HepG2 (cell line): ENCODE measurements around the gene PDE8B. TPM values are rescaled to one million over a fixed set of nuclear protein-coding genes. Genes with fewer than 3 reads are reported as not detected.

Source experiments
- ATAC-seq: fragments of 200-7000 bp; cut with Tn5 transposase; 3 replicates; pipeline ENCODE4 v1.9.1; 2020; ENCODE audit warnings: mild to moderate bottlenecking, moderate library complexity
- BruUV-seq: library from RNA; stranded (reverse); fragments of 400-500 nt; replicated peaks from 2 replicates; lab custom pipeline; 2021; lab: Mats Ljungman, UMichigan
- CTCF ChIA-PET: fragments of 300-600 bp; formaldehyde crosslinking; extraction: SDS; loops from one replicate; lab custom pipeline; 2021; ENCODE audit warnings: low total read pairs, inconsistent platforms, low intra/inter-chr PET ratio; lab: Yijun Ruan, JAX
- POLR2A ChIA-PET: fragments of 350-600 bp; sonication (Branson Sonifier 250); formaldehyde crosslinking; loops from one replicate; lab custom pipeline; 2020; ENCODE audit warnings: antibody characterized with exemption, inconsistent platforms; lab: Yijun Ruan, JAX
- DNase-seq: peaks from one replicate; pipeline ENCODE4 v3.0.0-alpha.2; 2015; ENCODE audit warnings: low spot score
- FAIRE-seq: peaks from 3 replicates; lab custom pipeline; 2011; peaks lifted over from hg19 to GRCh38; lab: Jason Lieb, UNC
- H2AFZ ChIP-seq: one replicate; pipeline ENCODE4 v1.6.1; 2011; ENCODE audit warnings: low read length, inconsistent platforms
- H3K27ac ChIP-seq: fragments of 300-600 bp; 3 replicates; pipeline ENCODE4 v1.8.0; 2011; ENCODE audit warnings: mixed run types, mild to moderate bottlenecking, mixed read lengths, low read length, inconsistent platforms; ENCODE audit not compliant: insufficient read depth; ENCODE audit errors: extremely low read length
- H3K27me3 ChIP-seq, 2 experiments: fragments of 200-600 bp in 1 of 2; 2 replicates in 1 of 2; 3 replicates in 1 of 2; pipeline versions ENCODE4 v1.6.0 to v1.8.0; 2011; ENCODE audit warnings: low read length in 2 of 2, mild to moderate bottlenecking in 2 of 2, moderate library complexity in 2 of 2, inconsistent platforms in 1 of 2; ENCODE audit not compliant: insufficient read depth in 2 of 2, control insufficient read depth in 1 of 2
- H3K36me3 ChIP-seq, 2 experiments: fragments of 200-600 bp in 1 of 2; replicated peaks in 1 of 2; 2 replicates in 1 of 2; 3 replicates in 1 of 2; pipeline versions ENCODE4 v1.5.1 to v1.8.0; 2011; ENCODE audit warnings: low read length in 2 of 2, inconsistent platforms in 1 of 2; ENCODE audit not compliant: insufficient read depth in 2 of 2, control insufficient read depth in 1 of 2
- H3K4me1 ChIP-seq: 2 replicates; pipeline ENCODE4 v1.5.1; 2012; ENCODE audit warnings: low read length, inconsistent platforms; ENCODE audit not compliant: insufficient read depth
- H3K4me2 ChIP-seq: 2 replicates; pipeline ENCODE4 v1.6.0; 2011; ENCODE audit warnings: low read depth, low read length, inconsistent platforms
- H3K4me3 ChIP-seq, 3 experiments: fragments of 200-600 bp in 1 of 3; sonication (generic), shearing (Covaris generic) in 1 of 3; replicated peaks in 1 of 3; 2 replicates each; pipeline ENCODE4 v1.5.1; 2011 to 2016; ENCODE audit warnings: low read length in 3 of 3, inconsistent platforms in 2 of 3, low read depth in 2 of 3, mild to moderate bottlenecking in 2 of 3, control low read depth in 1 of 3, mixed read lengths in 1 of 3; ENCODE audit not compliant: insufficient read depth in 1 of 3
- H3K79me2 ChIP-seq: one replicate; pipeline ENCODE4 v1.6.1; 2011; ENCODE audit warnings: low read length, inconsistent platforms; ENCODE audit not compliant: insufficient read depth
- H3K9ac ChIP-seq: 2 replicates; pipeline ENCODE4 v1.6.0; 2011; ENCODE audit warnings: mild to moderate bottlenecking, low read depth, low read length, inconsistent platforms; ENCODE audit not compliant: insufficient read depth
- H3K9me3 ChIP-seq: 2 replicates; pipeline ENCODE4 v1.5.1; 2012; ENCODE audit warnings: mild to moderate bottlenecking, low read length
- H4K20me1 ChIP-seq: 2 replicates; pipeline ENCODE4 v1.6.0; 2011; ENCODE audit warnings: inconsistent platforms, mild to moderate bottlenecking, low read length, moderate library complexity; ENCODE audit not compliant: insufficient read depth
- ARHGAP35 ChIP-seq: sonication (generic); formaldehyde crosslinking; IDR thresholded peaks from 2 replicates; pipeline ENCODE4 v1.9.0; 2022; ENCODE audit warnings: mild to moderate bottlenecking, inconsistent platforms, moderate library complexity, missing genetic modification reagents, borderline replicate concordance
- CEBPZ ChIP-seq: IDR thresholded peaks from 2 replicates; pipeline ENCODE4 v1.6.1; 2012; ENCODE audit warnings: low read length, improper control_type of control experiment
- EP300 ChIP-seq, 3 experiments: sonication (generic) in 1 of 3; formaldehyde crosslinking in 1 of 3; IDR thresholded peaks; 2 replicates each; pipeline versions ENCODE4 v1.5.1 to v1.6.1; 2011 to 2020; ENCODE audit warnings: low read depth in 2 of 3, low read length in 2 of 3, borderline replicate concordance in 1 of 3, improper control_type of control experiment in 1 of 3, mild to moderate bottlenecking in 1 of 3, missing genetic modification reagents in 1 of 3, moderate library complexity in 1 of 3
- HIC2 ChIP-seq: sonication (generic); formaldehyde crosslinking; IDR thresholded peaks from 2 replicates; pipeline ENCODE4 v1.9.0; 2022; ENCODE audit warnings: low read depth, missing genetic modification reagents
- HOXD1 ChIP-seq: sonication (generic); formaldehyde crosslinking; IDR thresholded peaks from 2 replicates; pipeline ENCODE4 v1.5.0; 2020; ENCODE audit warnings: missing genetic modification reagents
- IKZF4 ChIP-seq: sonication (generic); formaldehyde crosslinking; IDR thresholded peaks from 2 replicates; pipeline ENCODE4 v1.5.1; 2020; ENCODE audit warnings: borderline replicate concordance, mild to moderate bottlenecking, low read depth, missing genetic modification reagents; ENCODE audit errors: not compliant biosample characterization
- NFE2 ChIP-seq: sonication (generic); formaldehyde crosslinking; IDR thresholded peaks from 2 replicates; pipeline ENCODE4 v1.4.0; 2020; ENCODE audit warnings: missing genetic modification reagents
- NFIC ChIP-seq: IDR thresholded peaks from 2 replicates; pipeline ENCODE4 v1.6.1; 2012; ENCODE audit warnings: mild to moderate bottlenecking, low read length, inconsistent platforms
- STAT5B ChIP-seq: sonication (generic); formaldehyde crosslinking; IDR thresholded peaks from 2 replicates; pipeline ENCODE4 v1.4.0; 2020; ENCODE audit warnings: missing genetic modification reagents
- ZBTB25 ChIP-seq: IDR thresholded peaks from 2 replicates; pipeline ENCODE4 v1.6.1; 2018; ENCODE audit warnings: missing genetic modification reagents
- ZNF138 ChIP-seq: sonication (generic); formaldehyde crosslinking; IDR thresholded peaks from 2 replicates; pipeline ENCODE4 v1.5.0; 2020; ENCODE audit warnings: mild to moderate bottlenecking, low read depth, missing genetic modification reagents
- ZNF18 ChIP-seq: sonication (generic); formaldehyde crosslinking; IDR thresholded peaks from 2 replicates; pipeline ENCODE4 v1.8.0; 2022; ENCODE audit warnings: mild to moderate bottlenecking, missing genetic modification reagents; ENCODE audit not compliant: insufficient replicate concordance
- ZNF446 ChIP-seq: sonication (generic); formaldehyde crosslinking; IDR thresholded peaks from 2 replicates; pipeline ENCODE4 v1.5.0; 2020; ENCODE audit warnings: mild to moderate bottlenecking, missing genetic modification reagents
- ZNF772 ChIP-seq: sonication (generic); formaldehyde crosslinking; IDR thresholded peaks from 2 replicates; pipeline ENCODE4 v1.5.0; 2020; ENCODE audit warnings: mild to moderate bottlenecking, missing genetic modification reagents
- ZNF780A ChIP-seq: sonication (generic); formaldehyde crosslinking; IDR thresholded peaks from 2 replicates; pipeline ENCODE4 v1.8.0; 2022; ENCODE audit warnings: mild to moderate bottlenecking, missing genetic modification reagents, moderate library complexity
- WGBS: methylation state at CpG from one replicate; pipeline ENCODE4 v1.1.6; 2017; ENCODE audit warnings: low lambda C conversion rate; 5-methylcytosine and 5-hydroxymethylcytosine counted together
- in situ Hi-C: cut with HindIII; loops from 2 replicates; pipeline ENCODE4 v1.10.0; 2017; ENCODE audit warnings: low pct_unique_long_range_greater_than_20kb; ENCODE audit not compliant: extremely low pct_ligation_motif_present
- intact Hi-C: fragments of 100-400 bp; cut with micrococcal nuclease; formaldehyde crosslinking; loops from one replicate; pipeline ENCODE4 v1.10.0; 2022; ENCODE audit not compliant: unreplicated experiment
- polyA plus RNA-seq, 8 experiments: library from polyadenylated mRNA; depleted of rRNA in 3 of 8; stranded (reverse) in 7 of 8; unstranded in 1 of 8; fragments of >200 nt; fragmentation: Illumina TruSeq in 4 of 8; extraction: Trizol in 4 of 8; gene quantifications; 2 replicates each; pipeline versions ENCODE4 v1.2.1 to v1.2.3, GENCODE V29; 2011 to 2016; ENCODE audit warnings: low read depth in 4 of 8, missing spikeins in 1 of 8, mixed read lengths in 1 of 8; ENCODE audit not compliant: insufficient read depth in 1 of 8
- total RNA-seq, 5 experiments: library from RNA; depleted of rRNA; stranded (reverse); fragments of >200 nt; fragmentation: Illumina TruSeq; extraction: Trizol; gene quantifications; 2 replicates each; pipeline ENCODE4 v1.2.3, GENCODE V29; 2016; ENCODE audit warnings: low read depth in 1 of 5

PDE8B gene
- total and polyA plus RNA-seq, 2 of the 13 experiments (the other 11 are each of a cell fraction or from before 2014, with no cell fraction given): 0.07 TPM; not detected in 1

GRCh38 chr5:77186652-77187370 is 23.7 kb upstream of the PDE8B start:
- Histone ChIP-seq H3K36me3 (no peaks in the 10 kb centered on the region), H3K4me3 (no peak overlapping the region), H3K4me2 (no peak overlapping the region), H4K20me1 (no peaks in the 10 kb centered on the region), H3K27me3 (peaks cover 0 to 7% of the 10 kb centered on the region in 2 experiments; a peak in 1 of 5 replicates), H3K79me2 (no peaks in the 10 kb centered on the region), H3K4me1 (peaks cover 13% of the 10 kb centered on the region), H3K9me3 (no peaks in the 10 kb centered on the region), H3K9ac (no peak overlapping the region), H3K27ac (no peak overlapping the region), H2AFZ (no peak overlapping the region)
- no peak for FAIRE-seq
- intact Hi-C loops (no loop called here), in situ Hi-C loops (no loop called here)
- no TSS peak for BruUV-seq
- DNase-seq: peak; percentile 54
- peak; percentile 61 for ATAC-seq
- WGBS: 66% methylated on average over 2 of the region's 2 CpGs
- CTCF ChIA-PET: no interaction called here
- POLR2A ChIA-PET: no interaction called here
- TF ChIP-seq ZNF446 (CRISPR knock-in tag): no peak
- no peak for TF ChIP-seq ZNF138 (CRISPR knock-in tag)
- no peak for TF ChIP-seq ZNF780A (CRISPR knock-in tag)
- TF ChIP-seq ZNF18 (CRISPR knock-in tag): no peak
- TF ChIP-seq ZNF772 (CRISPR knock-in tag): no peak
- TF ChIP-seq NFIC: peak; percentile 52; the same call in 1 of the 2 replicates
- peak; percentile 67 for TF ChIP-seq ZBTB25 (CRISPR knock-in tag)
- TF ChIP-seq ARHGAP35 (CRISPR knock-in tag): no peak
- no peak for TF ChIP-seq HOXD1 (CRISPR knock-in tag)
- no peak for TF ChIP-seq NFE2 (CRISPR knock-in tag)
- TF ChIP-seq STAT5B (CRISPR knock-in tag): no peak
- no peak for TF ChIP-seq IKZF4
- TF ChIP-seq EP300 (IDR thresholded peaks at IDR 0.05; ENCODE audit: low read depth in 2 of 2, low read length in 2 of 2): peak in 1 of 2 experiments; percentile 55; a peak in 1 of 4 replicates
- no peak for TF ChIP-seq EP300 (CRISPR knock-in tag; IDR thresholded peaks at IDR 0.05; ENCODE audit: borderline replicate concordance)
- TF ChIP-seq HIC2: no peak
- no peak for TF ChIP-seq CEBPZ
